ENCODE measurements around the gene RBM33.

GRCh38 chr7:155743177-155743576, 98.7 kb downstream of the RBM33 start:
- TF ChIP-seq CTCF (IDR thresholded peaks at IDR 0.05; ENCODE audit: borderline replicate concordance, extremely low read depth, low read length, poor library complexity, severe bottlenecking) (no peak), EZH2 (IDR thresholded peaks at IDR 0.05; ENCODE audit: borderline replicate concordance, low read depth, low read length, severe bottlenecking) (no peak)
